SH-SY5Y (cell line): Measurements from ENCODE around the gene MEIS3.

ENCODE experiments used
- GATA2 ChIP-seq: IDR thresholded peaks from 2 replicates; pipeline ENCODE4 v1.6.1; 2011; ENCODE audit warnings: mild to moderate bottlenecking, low read depth, low read length
- GATA3 ChIP-seq: IDR thresholded peaks from 2 replicates; pipeline ENCODE4 v1.6.1; 2011; ENCODE audit warnings: low read depth, mild to moderate bottlenecking, low read length, moderate library complexity

DNA sequence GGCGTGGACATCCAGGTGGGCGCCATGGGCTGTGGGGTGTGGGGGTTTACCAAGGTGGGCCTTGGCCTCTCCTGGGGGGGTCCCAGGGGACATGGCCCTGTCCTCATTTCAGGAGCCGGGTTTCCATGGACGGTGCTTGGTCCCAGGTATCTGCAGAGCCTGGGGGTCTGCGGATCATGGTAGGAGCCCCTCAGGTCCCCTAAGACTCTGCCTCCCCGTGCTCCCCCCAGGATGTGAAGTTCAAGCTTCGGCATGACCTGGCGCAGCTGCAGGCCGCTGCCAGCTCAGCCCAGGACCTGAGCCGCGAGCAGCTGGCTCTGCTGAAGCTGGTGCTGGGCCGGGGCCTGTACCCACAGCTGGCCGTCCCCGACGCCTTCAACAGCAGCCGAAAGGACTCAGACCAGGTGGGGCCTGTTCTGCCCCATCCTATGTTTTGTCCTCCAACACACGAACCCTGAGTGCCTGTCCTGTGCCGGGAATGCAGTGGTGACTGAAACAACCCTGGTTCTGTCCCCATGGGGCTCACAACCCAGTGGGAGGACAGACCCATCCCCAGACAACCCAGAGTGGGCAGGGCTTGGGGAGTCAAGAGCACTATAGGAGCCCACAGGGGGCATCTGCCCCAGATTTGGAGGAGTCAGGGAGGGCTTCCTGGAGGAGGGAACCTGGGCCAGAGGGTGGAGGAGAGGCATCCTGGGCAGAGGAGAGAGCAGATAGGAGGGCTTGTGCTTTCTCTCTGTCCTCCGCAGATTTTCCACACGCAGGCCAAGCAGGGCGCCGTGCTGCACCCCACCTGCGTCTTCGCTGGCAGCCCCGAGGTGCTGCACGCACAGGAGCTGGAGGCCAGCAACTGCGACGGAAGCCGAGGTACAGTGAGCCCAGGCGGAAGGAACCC is 43.4 kb downstream of the MEIS3 start:
- no peak for TF ChIP-seq GATA2
- TF ChIP-seq GATA3 = no peak
